ENCODE data around the gene ACAD10. TPM values are rescaled to one million over a fixed set of nuclear protein-coding genes. Genes with fewer than 3 reads are reported as not detected.

ACAD10 gene
- total RNA-seq, 1 donor from 2014 or later, result 16.9 TPM

DNA sequence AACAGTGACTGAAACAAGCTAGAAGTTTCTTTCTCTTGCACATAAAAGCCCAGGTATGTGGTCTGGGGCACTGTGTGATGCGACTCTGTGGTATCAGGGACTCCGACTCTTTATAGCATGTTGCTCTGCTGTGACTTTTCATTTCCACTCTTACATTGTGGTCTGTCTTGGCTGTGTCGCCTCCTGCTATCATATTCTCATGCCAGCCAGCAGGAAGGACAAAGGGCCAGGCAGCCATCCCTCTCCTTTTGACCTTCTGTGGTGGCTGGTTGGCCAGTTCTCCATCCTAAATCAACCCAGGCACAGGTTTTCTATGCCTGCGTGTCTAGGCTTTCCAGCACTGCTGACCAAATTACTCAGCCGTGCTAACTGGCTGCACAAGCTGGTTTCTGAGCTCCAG lies 8.0 kb downstream of the ACAD10 start:
- no peak for FAIRE-seq
- Mint-ChIP-seq H3K36me3 (ENCODE audit: low read depth, unreplicated experiment) (peaks cover 15% of the 10 kb centered on the region), H3K27me3 (ENCODE audit: low read depth, unreplicated experiment) (no peaks in the 10 kb centered on the region), H3K27ac (ENCODE audit: unreplicated experiment) (no peak overlapping the region), H3K9me3 (ENCODE audit: unreplicated experiment) (no peaks in the 10 kb centered on the region), H3K4me1 (ENCODE audit: low read depth, unreplicated experiment) (no peaks in the 10 kb centered on the region), H3K4me3 (ENCODE audit: unreplicated experiment) (no peak overlapping the region)
- TF ChIP-seq EZH2 (IDR thresholded peaks at IDR 0.05; ENCODE audit: insufficient read depth, low read length), result no peak
- no peak for TF ChIP-seq CTCF (IDR thresholded peaks at IDR 0.05; ENCODE audit: insufficient read depth, low read depth, low read length)
- peaks cover 3% of the 10 kb centered on the region for H4K20me1 ChIP-seq (ENCODE audit: insufficient read depth, low read length)
- no peak for DNase-seq (ENCODE audit: low read depth)
- H3K9me3 ChIP-seq (ENCODE audit: insufficient read depth, low read depth, low read length), result no peaks in the 10 kb centered on the region
- peaks cover 9% of the 10 kb centered on the region for H3K36me3 ChIP-seq (ENCODE audit: insufficient read depth, low read length)
- H2AFZ ChIP-seq (ENCODE audit: low read depth, low read length), result no peak overlapping the region
- no peak overlapping the region for H3K4me3 ChIP-seq (ENCODE audit: insufficient read depth, low read depth, low read length)
- H3K79me2 ChIP-seq (ENCODE audit: insufficient read depth, low read length), result no peaks in the 10 kb centered on the region
- no peaks in the 10 kb centered on the region for H3K27me3 ChIP-seq (ENCODE audit: insufficient read depth, low read length)
- H3K9ac ChIP-seq (ENCODE audit: low read length), result no peak overlapping the region
- H3K4me1 ChIP-seq (ENCODE audit: insufficient read depth, low read length), result no peaks in the 10 kb centered on the region
- no peak overlapping the region for H3K4me2 ChIP-seq (ENCODE audit: low read length)
- H3K27ac ChIP-seq (ENCODE audit: low read depth, low read length), result no peak overlapping the region

DNA sequence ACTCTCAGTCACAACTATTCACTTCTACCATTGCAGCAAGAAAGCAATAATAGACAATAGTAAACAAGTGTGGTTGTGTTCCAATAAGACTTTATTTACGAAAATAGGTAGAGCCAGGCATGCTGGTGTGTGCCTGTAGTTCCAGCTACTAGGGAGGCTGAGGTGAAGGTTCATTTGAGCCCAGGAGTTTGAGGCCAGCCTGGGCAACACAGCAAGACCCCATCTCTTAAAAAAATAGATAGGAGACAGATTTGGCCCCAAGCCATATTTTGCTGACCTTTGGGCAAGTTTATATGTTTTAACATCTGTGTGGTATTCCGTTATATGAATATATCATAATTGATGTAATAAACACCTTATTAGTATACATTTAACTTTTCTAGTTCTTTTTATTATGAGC lies 14.1 kb downstream of the ACAD10 start:
- Histone ChIP-seq H3K4me3 (ENCODE audit: insufficient read depth, low read depth, low read length) (no peak overlapping the region), H3K27ac (ENCODE audit: low read depth, low read length) (no peak overlapping the region), H3K9ac (ENCODE audit: low read length) (no peak overlapping the region), H3K4me2 (ENCODE audit: low read length) (no peak overlapping the region), H3K79me2 (ENCODE audit: insufficient read depth, low read length) (no peaks in the 10 kb centered on the region), H3K4me1 (ENCODE audit: insufficient read depth, low read length) (no peaks in the 10 kb centered on the region), H4K20me1 (ENCODE audit: insufficient read depth, low read length) (no peaks in the 10 kb centered on the region), H3K9me3 (ENCODE audit: insufficient read depth, low read depth, low read length) (no peaks in the 10 kb centered on the region), H3K27me3 (ENCODE audit: insufficient read depth, low read length) (no peaks in the 10 kb centered on the region), H2AFZ (ENCODE audit: low read depth, low read length) (no peak overlapping the region), H3K36me3 (ENCODE audit: insufficient read depth, low read length) (peaks cover 17% of the 10 kb centered on the region)
- Mint-ChIP-seq H3K27me3 (ENCODE audit: low read depth, unreplicated experiment) (no peaks in the 10 kb centered on the region), H3K27ac (ENCODE audit: unreplicated experiment) (no peak overlapping the region), H3K36me3 (ENCODE audit: low read depth, unreplicated experiment) (peaks cover 5% of the 10 kb centered on the region), H3K4me1 (ENCODE audit: low read depth, unreplicated experiment) (no peaks in the 10 kb centered on the region), H3K9me3 (ENCODE audit: unreplicated experiment) (no peaks in the 10 kb centered on the region), H3K4me3 (ENCODE audit: unreplicated experiment) (no peak overlapping the region)
- DNase-seq (ENCODE audit: low read depth) (no peak), FAIRE-seq (no peak)
- TF ChIP-seq CTCF (IDR thresholded peaks at IDR 0.05; ENCODE audit: insufficient read depth, low read depth, low read length) (no peak), EZH2 (IDR thresholded peaks at IDR 0.05; ENCODE audit: insufficient read depth, low read length) (no peak)

DNA sequence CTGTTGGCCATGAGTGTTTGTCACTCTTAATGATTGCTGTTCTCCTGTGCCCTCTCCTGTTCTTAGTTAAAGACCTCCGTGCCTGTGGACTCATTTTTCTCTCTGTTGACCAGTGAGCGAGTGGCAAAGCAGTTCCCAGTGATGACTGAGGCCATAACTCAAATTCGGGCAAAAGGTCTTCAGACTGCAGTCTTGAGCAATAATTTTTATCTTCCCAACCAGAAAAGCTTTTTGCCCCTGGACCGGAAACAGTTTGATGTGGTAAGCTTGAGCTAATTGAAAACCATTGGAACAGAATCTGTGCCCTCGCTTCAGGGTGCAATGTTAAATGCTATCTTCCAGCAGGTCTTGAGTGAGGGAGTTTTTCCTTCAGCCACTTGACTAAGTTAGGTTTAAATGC lies 19.8 kb downstream of the ACAD10 start:
- Histone ChIP-seq H3K27me3 (ENCODE audit: insufficient read depth, low read length) (no peaks in the 10 kb centered on the region), H3K9ac (ENCODE audit: low read length) (no peak overlapping the region), H3K4me3 (ENCODE audit: insufficient read depth, low read depth, low read length) (no peak overlapping the region), H3K27ac (ENCODE audit: low read depth, low read length) (no peak overlapping the region), H3K4me2 (ENCODE audit: low read length) (no peak overlapping the region), H3K9me3 (ENCODE audit: insufficient read depth, low read depth, low read length) (no peaks in the 10 kb centered on the region), H3K79me2 (ENCODE audit: insufficient read depth, low read length) (no peaks in the 10 kb centered on the region), H2AFZ (ENCODE audit: low read depth, low read length) (no peak overlapping the region), H4K20me1 (ENCODE audit: insufficient read depth, low read length) (no peaks in the 10 kb centered on the region), H3K4me1 (ENCODE audit: insufficient read depth, low read length) (no peaks in the 10 kb centered on the region), H3K36me3 (ENCODE audit: insufficient read depth, low read length) (peaks cover 19% of the 10 kb centered on the region)
- Mint-ChIP-seq H3K27ac (ENCODE audit: unreplicated experiment) (no peak overlapping the region), H3K27me3 (ENCODE audit: low read depth, unreplicated experiment) (no peaks in the 10 kb centered on the region), H3K9me3 (ENCODE audit: unreplicated experiment) (peaks cover 2% of the 10 kb centered on the region), H3K36me3 (ENCODE audit: low read depth, unreplicated experiment) (peaks cover 9% of the 10 kb centered on the region), H3K4me3 (ENCODE audit: unreplicated experiment) (no peak overlapping the region), H3K4me1 (ENCODE audit: low read depth, unreplicated experiment) (no peaks in the 10 kb centered on the region)
- no peak for TF ChIP-seq EZH2 (IDR thresholded peaks at IDR 0.05; ENCODE audit: insufficient read depth, low read length)
- no peak for TF ChIP-seq CTCF (IDR thresholded peaks at IDR 0.05; ENCODE audit: insufficient read depth, low read depth, low read length)
- FAIRE-seq (no peak), DNase-seq (ENCODE audit: low read depth) (no peak)
